Measurements from ENCODE around the gene HSPB1. TPM values are rescaled to one million over a fixed set of nuclear protein-coding genes. Genes with fewer than 3 reads are reported as not detected.
"Not testable (repeated sequence)": the region's sequence is repeated elsewhere in the genome, so short reads cannot be mapped to it uniquely, and the experiment has no call there.

Gene HSPB1
- total RNA-seq, 1 donor from 2014 or later = 32.3 TPM

- intact Hi-C loops (cut with micrococcal nuclease) = loop anchor here (1.0 kb wide), 3 partner anchors 11 to 15 kb away; no protein-coding TSS in a partner anchor
Measured at GRCh38 chr7:76303202-76304147, 1.0 kb downstream of the HSPB1 start.

DNA sequence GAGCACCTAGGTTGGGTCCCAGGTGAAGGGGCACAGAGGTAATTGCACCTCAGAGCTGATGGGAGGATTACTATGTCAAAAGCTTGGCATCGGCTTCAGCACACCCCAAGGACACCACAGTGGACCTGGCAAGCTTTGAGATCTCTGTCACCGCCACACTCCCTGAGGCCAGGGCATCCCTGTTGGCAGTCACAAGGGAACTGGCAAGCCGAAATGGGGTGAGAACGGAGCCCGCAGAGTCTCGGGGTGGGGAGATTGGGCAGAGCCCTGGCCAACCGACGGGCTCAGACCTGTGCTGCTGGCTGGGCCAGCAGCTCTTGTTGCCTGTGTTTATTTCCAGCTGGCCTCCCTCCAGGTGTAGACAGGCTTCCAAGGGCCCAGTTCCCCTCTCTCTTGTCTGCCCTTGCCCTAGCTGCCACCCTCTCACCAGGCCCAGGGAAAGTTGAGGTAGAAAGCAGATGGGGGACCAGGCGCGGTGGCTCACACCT lies 2.5 kb downstream of the HSPB1 start:
- intact Hi-C loops (cut with micrococcal nuclease) = no loop called here

DNA sequence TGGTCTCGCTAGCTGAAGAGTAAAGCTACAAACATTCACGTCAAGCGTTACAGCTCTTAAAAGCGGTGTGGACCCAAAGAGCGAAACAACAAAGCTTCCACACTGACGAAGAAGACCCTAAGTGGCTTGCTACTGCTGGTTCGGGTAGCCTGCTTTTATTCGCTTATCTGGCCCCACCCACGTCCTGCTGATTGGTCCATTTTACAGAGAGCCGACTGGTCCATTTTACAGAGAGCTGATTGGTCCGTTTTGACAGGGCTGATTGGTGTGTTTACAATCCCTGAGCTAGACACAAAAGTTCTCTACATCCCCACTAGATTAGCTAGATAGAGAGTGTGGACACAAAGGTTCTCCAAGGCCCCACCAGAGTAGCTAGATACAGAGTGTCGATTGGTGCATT lies 6.4 kb downstream of the HSPB1 start:
- intact Hi-C loops (cut with micrococcal nuclease) = not testable (repeated sequence)

DNA sequence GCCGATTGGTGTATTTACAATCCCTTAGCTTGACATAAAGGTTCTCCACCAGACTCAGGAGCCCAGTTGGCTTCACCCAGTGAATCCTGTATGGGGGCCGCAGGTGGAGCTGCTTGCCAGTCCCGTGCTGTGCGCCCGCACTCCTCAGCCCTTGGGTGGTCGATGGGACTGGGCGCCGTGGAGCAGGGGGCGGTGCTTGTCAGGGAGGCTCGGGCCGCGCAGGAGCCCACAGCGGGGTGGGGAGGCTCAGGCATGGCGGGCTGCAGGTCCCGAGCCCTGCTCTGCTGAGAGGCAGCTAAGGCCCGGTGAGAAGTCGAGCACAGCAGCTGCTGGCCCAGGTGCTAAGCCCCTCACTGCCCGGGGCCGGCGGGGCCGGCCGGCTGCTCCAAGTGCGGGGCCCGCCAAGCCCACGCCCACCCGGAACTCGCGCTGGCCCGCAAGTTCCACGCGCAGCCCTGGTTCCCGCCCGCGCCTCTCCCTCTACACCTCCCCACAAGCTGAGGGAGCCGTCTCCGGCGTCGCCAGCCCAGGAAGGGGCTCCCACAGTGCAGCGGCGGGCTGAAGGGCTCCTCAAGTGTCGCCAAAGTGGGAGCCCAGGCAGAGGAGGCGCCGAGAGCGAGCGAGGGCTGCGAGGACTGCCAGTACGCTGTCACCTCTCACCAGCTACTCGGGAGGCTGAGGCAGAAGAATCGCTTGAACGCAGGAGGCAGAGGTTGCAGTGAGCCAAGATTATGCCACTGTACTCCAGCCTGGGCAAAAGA lies 7.0 kb downstream of the HSPB1 start:
- intact Hi-C loops (cut with micrococcal nuclease) = loop anchor here (10.0 kb wide), 1 partner anchor 1225 kb away; the partner anchor contains the start of gene PTPN12

DNA sequence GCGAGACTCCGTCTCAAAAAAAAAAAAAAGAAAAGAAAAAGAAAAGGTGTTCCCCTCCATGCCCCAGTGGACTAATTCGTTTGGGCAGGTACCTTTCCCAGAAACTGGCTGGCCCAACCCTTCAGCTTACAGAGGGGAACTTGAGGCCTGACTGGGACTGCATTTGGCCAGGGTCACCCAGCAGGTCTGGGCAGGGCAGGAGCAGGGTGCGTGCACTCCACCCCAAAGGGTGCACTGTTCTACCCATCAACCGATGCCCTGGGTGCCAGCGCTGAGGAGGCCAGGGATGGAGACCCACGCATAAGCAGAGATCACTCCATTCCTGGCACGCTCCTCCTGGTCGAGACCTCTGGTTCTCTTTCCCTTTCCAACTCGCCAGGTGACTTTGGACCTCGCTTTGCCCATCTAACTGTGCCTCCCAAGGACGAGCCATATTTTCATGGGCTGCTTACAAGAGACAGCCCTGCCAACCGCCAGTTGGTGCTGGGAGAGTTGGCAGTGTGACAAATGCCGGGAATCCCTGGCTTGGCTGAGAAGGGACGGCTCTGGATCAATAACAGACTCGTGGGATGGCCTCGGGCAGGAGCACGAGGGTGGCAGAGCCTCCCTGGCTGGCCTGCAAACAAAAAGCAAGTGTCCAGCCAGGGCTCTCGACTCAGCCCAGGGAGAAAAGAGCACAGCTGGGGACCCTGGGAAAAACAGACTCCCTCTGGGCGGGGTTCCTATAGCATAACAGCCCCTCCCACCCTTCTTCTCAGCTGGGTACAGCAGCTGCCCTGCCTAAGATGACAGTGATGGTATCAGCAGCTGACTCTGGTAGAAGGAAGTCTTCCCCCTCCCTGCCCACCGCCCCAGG lies 7.9 kb downstream of the HSPB1 start:
- intact Hi-C loops (cut with micrococcal nuclease) = loop anchor here (10.0 kb wide), 1 partner anchor 1224 kb away; the partner anchor contains the start of gene PTPN12

DNA sequence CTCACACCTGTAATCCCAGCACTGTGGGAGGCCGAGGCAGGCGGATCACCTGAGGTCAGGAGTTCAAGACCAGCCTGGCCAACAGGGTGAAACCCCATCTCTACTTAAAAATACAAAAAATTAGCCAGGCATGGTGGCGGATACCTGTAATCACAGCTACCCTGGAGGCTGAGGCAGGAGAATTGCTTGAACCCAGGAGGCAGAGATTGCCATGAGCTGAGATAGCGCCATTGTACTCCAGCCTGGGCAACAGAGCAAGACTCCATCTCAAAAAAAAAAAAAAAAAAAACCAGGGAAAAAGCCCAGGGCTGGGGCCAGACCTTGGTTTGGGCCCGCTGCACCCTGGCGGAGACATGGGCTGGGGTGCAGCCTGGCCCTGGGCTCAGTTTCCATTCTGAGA lies 9.4 kb downstream of the HSPB1 start:
- intact Hi-C loops (cut with micrococcal nuclease) = loop anchor here (10.0 kb wide), 1 partner anchor 1223 kb away; the partner anchor contains the start of gene PTPN12

- intact Hi-C loops (cut with micrococcal nuclease) = loop anchor here (1.0 to 10.0 kb wide), 12 partner anchors 11 to 1221 kb away; partner anchors contain the start of genes PTPN12 and SRRM3
Measured at GRCh38 chr7:76314042-76314721, 11.7 kb downstream of the HSPB1 start.

GRCh38 chr7:76314740-76315139 lies 12.3 kb downstream of the HSPB1 start:
- intact Hi-C loops (cut with micrococcal nuclease) = loop anchor here (1.0 to 10.0 kb wide), 15 partner anchors 11 to 1657 kb away; partner anchors contain the start of genes CCDC146, GTF2I, HIP1 and PTPN12

- intact Hi-C loops (cut with micrococcal nuclease) = loop anchor here (5.0 to 10.0 kb wide), 4 partner anchors 578 to 1658 kb away; partner anchors contain the start of genes CCDC146, GTF2I, HIP1 and PTPN12
Measured at GRCh38 chr7:76315364-76315763, 12.9 kb downstream of the HSPB1 start.

- intact Hi-C loops (cut with micrococcal nuclease) = loop anchor here (5.0 to 10.0 kb wide), 4 partner anchors 580 to 1660 kb away; partner anchors contain the start of genes CCDC146, GTF2I, HIP1 and PTPN12
Measured at GRCh38 chr7:76316984-76317781, 14.7 kb downstream of the HSPB1 start.

GRCh38 chr7:76317782-76318487 lies 15.5 kb downstream of the HSPB1 start:
- intact Hi-C loops (cut with micrococcal nuclease) = loop anchor here (1.0 to 10.0 kb wide), 19 partner anchors 15 to 1661 kb away; partner anchors contain the start of genes CCDC146, GTF2I, HIP1 and MDH2

DNA sequence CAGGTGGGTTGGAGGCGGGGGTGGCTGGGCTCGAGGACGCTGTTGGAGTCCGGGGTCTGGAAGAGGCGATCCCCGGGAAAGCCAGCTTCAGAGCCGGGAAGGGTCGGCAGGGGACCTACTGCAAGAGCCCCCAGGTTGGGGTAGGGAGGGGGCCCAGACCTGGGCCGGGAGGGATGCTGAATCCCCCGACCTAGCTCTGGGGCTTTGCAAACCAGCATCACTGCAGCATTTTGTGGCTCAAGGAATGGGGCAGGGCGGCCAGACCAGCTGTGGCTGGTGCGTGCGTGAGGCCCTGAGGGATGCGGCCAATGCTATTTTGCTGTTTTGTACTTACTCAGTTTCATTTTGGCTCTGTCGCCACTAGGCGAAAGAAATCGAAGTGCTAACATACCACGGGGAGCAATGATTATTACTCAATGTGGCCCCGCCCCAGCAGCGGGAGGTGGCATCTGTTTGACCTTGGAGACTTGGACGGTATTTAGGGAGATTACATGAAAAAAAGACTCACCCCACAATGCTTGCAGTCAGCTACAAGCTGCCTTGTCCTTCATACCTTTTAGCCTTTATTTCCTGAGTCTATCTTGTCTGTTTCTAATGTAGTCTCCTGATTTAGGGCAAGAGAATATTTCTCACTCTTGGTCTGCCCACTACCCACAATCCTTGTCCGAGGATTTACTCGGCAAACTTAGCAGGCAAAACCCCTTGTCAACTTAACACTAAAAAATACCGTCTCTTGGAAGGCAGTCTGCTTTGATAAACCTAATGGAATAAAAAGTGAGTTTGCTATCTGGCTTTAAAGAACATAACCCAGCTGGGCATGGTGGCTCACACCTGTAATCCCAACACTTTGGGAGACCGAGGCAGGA lies 16.2 kb downstream of the HSPB1 start:
- intact Hi-C loops (cut with micrococcal nuclease) = loop anchor here (1.0 to 10.0 kb wide), 19 partner anchors 15 to 1661 kb away; partner anchors contain the start of genes CCDC146, GTF2I, HIP1 and MDH2

DNA sequence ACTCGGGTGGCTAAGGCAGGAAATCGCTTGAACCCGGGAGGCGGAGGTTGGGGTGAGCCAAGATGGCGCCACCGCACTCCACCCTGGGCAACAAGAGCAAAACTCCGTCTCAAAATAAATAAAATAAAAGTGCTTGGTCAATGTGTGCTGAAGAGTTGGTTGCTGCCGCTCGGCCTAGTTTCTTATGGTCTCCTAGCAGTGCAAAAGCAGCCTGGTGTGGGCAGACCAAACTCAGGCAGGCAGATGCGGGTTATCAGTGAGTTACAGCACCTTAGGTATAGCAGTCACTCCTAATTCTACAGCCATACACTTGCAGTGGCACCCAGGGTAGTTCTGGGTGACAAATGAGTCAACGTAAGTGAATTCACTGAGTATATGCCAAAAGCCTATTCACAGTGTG lies 22.6 kb downstream of the HSPB1 start:
- intact Hi-C loops (cut with micrococcal nuclease) = no loop called here

- intact Hi-C loops (cut with micrococcal nuclease) = no loop called here
Measured at GRCh38 chr7:76325811-76326210, 23.3 kb downstream of the HSPB1 start.

DNA sequence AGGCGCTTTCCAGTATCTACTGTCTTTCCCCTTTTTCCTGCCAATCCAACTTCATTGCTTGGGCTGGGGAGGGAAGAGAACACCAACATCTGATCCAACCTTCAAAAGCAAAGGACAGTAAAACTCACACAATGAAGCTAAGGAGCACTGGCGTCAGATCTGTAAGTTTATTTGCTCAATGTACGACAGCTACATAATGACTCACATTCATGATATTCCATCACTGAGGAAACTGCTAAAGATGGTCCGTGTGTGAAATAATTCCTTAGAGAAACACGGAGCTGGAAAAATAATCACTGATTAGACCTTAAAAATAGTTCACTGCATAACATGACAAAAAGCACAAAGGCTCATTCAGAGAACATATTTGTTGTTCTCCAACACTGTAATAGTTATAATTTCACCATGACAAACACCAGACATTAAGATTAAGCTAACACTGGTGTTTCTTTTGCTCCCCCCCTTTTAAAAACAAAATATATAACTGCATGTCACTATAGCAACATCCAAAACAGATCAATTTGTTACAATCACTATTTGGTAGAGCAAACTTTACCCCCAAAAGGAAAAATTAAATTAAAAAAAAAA lies 24.3 kb downstream of the HSPB1 start:
- intact Hi-C loops (cut with micrococcal nuclease) = no loop called here

DNA sequence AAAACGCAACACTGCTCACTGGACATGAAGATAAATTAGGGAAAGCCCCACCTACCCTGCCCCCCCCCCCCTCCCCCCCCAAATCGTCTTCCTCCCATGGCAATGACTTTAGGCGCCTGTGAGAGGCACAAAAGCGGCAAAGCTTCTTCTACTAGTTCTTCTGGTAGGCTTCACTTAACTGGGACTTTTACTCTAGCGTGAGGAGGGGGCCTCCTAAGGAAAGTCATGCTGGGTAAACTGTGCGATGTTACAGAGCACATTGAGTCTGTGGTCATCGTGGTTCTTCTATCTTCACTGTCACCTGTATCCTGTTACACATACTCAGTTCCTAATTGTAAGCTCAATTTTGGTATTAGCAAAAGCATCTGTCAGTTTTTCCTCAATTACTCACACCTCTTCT lies 25.1 kb downstream of the HSPB1 start:
- intact Hi-C loops (cut with micrococcal nuclease) = no loop called here

DNA sequence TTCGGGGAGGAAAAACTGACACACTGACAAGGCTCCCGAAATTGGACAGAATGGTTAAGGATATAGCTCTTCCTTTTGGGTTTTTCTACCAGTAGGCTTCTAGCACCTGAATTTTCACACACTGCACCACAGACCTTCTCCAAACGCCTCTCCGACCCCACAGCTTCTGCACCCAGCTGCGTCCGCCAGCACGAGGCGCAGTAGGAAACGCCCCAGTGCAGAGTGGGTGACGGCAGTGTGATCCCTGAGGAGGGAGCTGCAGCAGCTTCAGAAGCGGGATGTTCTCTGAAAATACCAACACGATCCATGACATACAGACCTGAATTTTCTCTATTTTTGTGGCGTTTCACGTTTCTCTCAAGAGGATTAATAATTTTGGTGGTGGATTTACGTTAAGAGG lies 25.9 kb downstream of the HSPB1 start:
- intact Hi-C loops (cut with micrococcal nuclease) = no loop called here

Data from T-helper 1 cell treated with Interleukin-12 subunit alpha and Interleukin-12 subunit beta and Interleukin-4 antibody, amounts not matched to agents 30 ng/mL and 1 ng/mL, for 36 hours (primary cell).